GM20000 (cell line): ENCODE data around the gene LCLAT1.
A peak's percentile ranks its signal among the peaks of the same experiment; 100 is the strongest.
"Not testable (repeated sequence)": the region's sequence is repeated elsewhere in the genome, so short reads cannot be mapped to it uniquely, and the experiment has no call there.

Experiments
- DNase-seq: peaks from one replicate; pipeline ENCODE4 v3.0.0; 2012; ENCODE audit warnings: low spot score
- CTCF ChIP-seq: IDR thresholded peaks from 2 replicates; pipeline ENCODE4 v1.5.1; 2012; ENCODE audit warnings: mild to moderate bottlenecking, control low read depth; ENCODE audit errors: extremely low read depth, missing control alignments

The LCLAT1 gene

GRCh38 chr2:30511122-30512083 lies 64.4 kb downstream of the LCLAT1 start:
- no peak for DNase-seq
- no peak for TF ChIP-seq CTCF

GRCh38 chr2:30512243-30512886 lies 65.3 kb downstream of the LCLAT1 start:
- DNase-seq, result no peak
- TF ChIP-seq CTCF, result no peak

- DNase-seq, result not testable (repeated sequence)
Measured at GRCh38 chr2:30513649-30514048, 66.6 kb downstream of the LCLAT1 start.

GRCh38 chr2:30514134-30514847 lies 67.2 kb downstream of the LCLAT1 start:
- DNase-seq, result peak; percentile 7
- no peak for TF ChIP-seq CTCF

GRCh38 chr2:30514848-30515435 lies 67.9 kb downstream of the LCLAT1 start:
- no peak for DNase-seq
- TF ChIP-seq CTCF, result no peak

GRCh38 chr2:30516166-30516565 lies 69.1 kb downstream of the LCLAT1 start:
- TF ChIP-seq CTCF, result no peak

GRCh38 chr2:30519796-30520195 lies 72.8 kb downstream of the LCLAT1 start:
- TF ChIP-seq CTCF, result no peak
- no peak for DNase-seq

More at GRCh38 chr2:30516166-30516565, 69.1 kb downstream of the LCLAT1 start:
- DNase-seq, result no peak
